GM23338 (cell line): ENCODE measurements around the gene GPR63. TPM values are rescaled to one million over a fixed set of nuclear protein-coding genes. Genes with fewer than 3 reads are reported as not detected.
A peak's percentile ranks its signal among the peaks of the same experiment; 100 is the strongest.

Source experiments
- ATAC-seq: fragments of 200-7000 bp; cut with Tn5 transposase; 3 replicates; pipeline ENCODE4 v1.9.1; 2020
- DNase-seq: peaks from one replicate; pipeline ENCODE4 v3.0.0-alpha.2; 2015; ENCODE audit warnings: low spot score
- H2AFZ ChIP-seq: fragments of 200-600 bp; sonication (generic); 2 replicates; pipeline ENCODE4 v1.8.0; 2016; ENCODE audit warnings: antibody characterized with exemption, mild to moderate bottlenecking, moderate library complexity
- H3F3A ChIP-seq: fragments of 200-600 bp; sonication (generic); replicated peaks from 2 replicates; pipeline ENCODE4 v1.8.0; 2017; ENCODE audit warnings: antibody characterized with exemption, mixed run types, low read depth
- H3K27ac ChIP-seq: fragments of 200-600 bp; sonication (generic); 2 replicates; pipeline ENCODE4 v1.6.1; 2016; ENCODE audit warnings: low read depth
- H3K27me3 ChIP-seq: fragments of 200-600 bp; sonication (generic); 2 replicates; pipeline ENCODE4 v1.8.0; 2016; ENCODE audit warnings: mild to moderate bottlenecking, mixed run types, moderate library complexity; ENCODE audit not compliant: insufficient read depth
- H3K36me3 ChIP-seq: fragments of 200-600 bp; sonication (generic); 2 replicates; pipeline ENCODE4 v1.8.0; 2016; ENCODE audit warnings: mild to moderate bottlenecking; ENCODE audit not compliant: insufficient read depth
- H3K4me1 ChIP-seq: fragments of 200-600 bp; sonication (generic); 2 replicates; pipeline ENCODE4 v1.8.0; 2016; ENCODE audit warnings: mild to moderate bottlenecking, moderate library complexity; ENCODE audit not compliant: insufficient read depth
- H3K4me2 ChIP-seq: fragments of 200-600 bp; sonication (generic); 2 replicates; pipeline ENCODE4 v1.7.1; 2017; ENCODE audit warnings: mixed run types
- H3K4me3 ChIP-seq: fragments of 200-600 bp; sonication (generic); 2 replicates; pipeline ENCODE4 v1.6.1; 2016; ENCODE audit warnings: mixed run types
- H3K79me2 ChIP-seq: fragments of 200-600 bp; sonication (generic); replicated peaks from 2 replicates; pipeline ENCODE4 v1.8.0; 2017; ENCODE audit warnings: mild to moderate bottlenecking; ENCODE audit not compliant: insufficient read depth
- H3K9me2 ChIP-seq: fragments of 200-600 bp; sonication (generic); 2 replicates; pipeline ENCODE4 v1.8.0; 2017; ENCODE audit not compliant: insufficient read depth
- H4K20me1 ChIP-seq: fragments of 200-600 bp; sonication (generic); replicated peaks from 2 replicates; pipeline ENCODE4 v1.8.0; 2017; ENCODE audit warnings: mild to moderate bottlenecking; ENCODE audit not compliant: insufficient read depth
- H3K27ac Mint-ChIP-seq: 2 replicates; pipeline ENCODE4 v1.8.0; 2020; ENCODE audit warnings: inconsistent platforms, mild to moderate bottlenecking, moderate library complexity, mixed read lengths
- H3K27me3 Mint-ChIP-seq: 3 replicates; pipeline ENCODE4 v1.8.0; 2022; ENCODE audit warnings: low read depth, mild to moderate bottlenecking, moderate library complexity, mixed read lengths, inconsistent platforms; ENCODE audit not compliant: insufficient read depth, poor library complexity
- H3K36me3 Mint-ChIP-seq: 3 replicates; pipeline ENCODE4 v1.8.0; 2021; ENCODE audit warnings: low read depth, mild to moderate bottlenecking, inconsistent platforms, moderate library complexity, mixed read lengths
- H3K4me1 Mint-ChIP-seq: 3 replicates; pipeline ENCODE4 v1.8.0; 2020; ENCODE audit warnings: mild to moderate bottlenecking, inconsistent platforms, mixed read lengths
- H3K4me3 Mint-ChIP-seq: 3 replicates; pipeline ENCODE4 v1.8.0; 2021; ENCODE audit warnings: moderate library complexity, mild to moderate bottlenecking, inconsistent platforms, mixed read lengths
- H3K9me3 Mint-ChIP-seq: 3 replicates; pipeline ENCODE4 v1.8.0; 2020; ENCODE audit warnings: moderate library complexity, mild to moderate bottlenecking, inconsistent platforms, mixed read lengths
- EZH2 ChIP-seq: fragments of 200-600 bp; sonication (generic); IDR thresholded peaks from one replicate; pipeline ENCODE4 v1.8.0; 2017; ENCODE audit warnings: antibody characterized with exemption, mild to moderate bottlenecking, low read depth; ENCODE audit not compliant: unreplicated experiment
- EZH2phosphoT487 ChIP-seq: fragments of 200-600 bp; sonication (generic); IDR thresholded peaks from one replicate; pipeline ENCODE4 v1.8.1; 2018; ENCODE audit warnings: antibody characterized with exemption; ENCODE audit not compliant: unreplicated experiment
- NANOG ChIP-seq: IDR thresholded peaks from 2 replicates; pipeline ENCODE4 v1.6.1; 2016; ENCODE audit warnings: antibody characterized with exemption, borderline replicate concordance
- POLR2AphosphoS5 ChIP-seq: IDR thresholded peaks from 2 replicates; pipeline ENCODE4 v1.6.1; 2016; ENCODE audit warnings: antibody characterized with exemption, low read depth
- ZNF331 ChIP-seq: fragments of 250-450 bp; sonication (Bioruptor Pico); IDR thresholded peaks from 2 replicates; pipeline ENCODE4 v1.5.0; 2020; ENCODE audit warnings: low read depth, mild to moderate bottlenecking, moderate library complexity
- ZNF462 ChIP-seq: fragments of 250-450 bp; sonication (Bioruptor Pico); IDR thresholded peaks from 2 replicates; pipeline ENCODE4 v1.5.0; 2020; ENCODE audit warnings: mild to moderate bottlenecking, moderate library complexity
- polyA plus RNA-seq: library from polyadenylated mRNA; unstranded; fragments of >200 nt; fragmentation: Nextera tagmentation; extraction: Ambion mirVana; gene quantifications from 2 replicates; pipeline ENCODE4 v1.2.1, GENCODE V29; 2016
- total RNA-seq: library from RNA; depleted of rRNA; stranded (reverse); fragments of >200 nt; shearing (Covaris generic); gene quantifications from 2 replicates; pipeline ENCODE4 v1.2.3, GENCODE V29; 2014
- TF ChIP-seq, protein P1 (sequence below): IDR thresholded peaks from 2 replicates; pipeline ENCODE4 v1.6.1; 2016; ENCODE audit warnings: antibody characterized with exemption

The GPR63 gene
- total and polyA plus RNA-seq, 2 experiments from 2014 or later: 5.4 to 19.3 TPM

DNA sequence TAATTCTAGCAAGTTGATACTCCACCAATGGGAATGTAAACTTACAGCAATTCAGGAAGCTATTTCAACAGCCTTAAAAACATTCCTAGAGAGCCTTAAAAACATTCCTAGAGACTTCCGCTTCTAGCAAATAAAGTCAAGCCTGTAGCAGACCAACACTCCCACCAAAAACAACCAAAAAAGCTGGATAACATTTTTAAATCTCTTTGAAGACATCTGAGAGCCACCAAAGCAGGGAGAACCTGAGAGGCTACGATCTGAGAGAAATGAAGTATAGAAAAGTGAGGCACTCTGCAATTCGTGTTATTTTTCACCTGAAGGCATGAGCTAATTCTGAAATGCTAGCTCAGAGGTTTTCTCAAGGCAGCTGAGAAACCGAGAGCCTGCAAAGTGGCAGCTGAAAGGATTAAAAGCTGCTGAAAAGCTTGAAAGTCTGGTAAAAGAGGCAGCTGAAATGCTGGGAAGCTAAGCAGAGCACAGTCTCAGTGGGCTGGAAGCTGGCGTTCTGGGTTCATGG lies 20.9 kb downstream of the GPR63 start:
- TF ChIP-seq, protein P1, sequence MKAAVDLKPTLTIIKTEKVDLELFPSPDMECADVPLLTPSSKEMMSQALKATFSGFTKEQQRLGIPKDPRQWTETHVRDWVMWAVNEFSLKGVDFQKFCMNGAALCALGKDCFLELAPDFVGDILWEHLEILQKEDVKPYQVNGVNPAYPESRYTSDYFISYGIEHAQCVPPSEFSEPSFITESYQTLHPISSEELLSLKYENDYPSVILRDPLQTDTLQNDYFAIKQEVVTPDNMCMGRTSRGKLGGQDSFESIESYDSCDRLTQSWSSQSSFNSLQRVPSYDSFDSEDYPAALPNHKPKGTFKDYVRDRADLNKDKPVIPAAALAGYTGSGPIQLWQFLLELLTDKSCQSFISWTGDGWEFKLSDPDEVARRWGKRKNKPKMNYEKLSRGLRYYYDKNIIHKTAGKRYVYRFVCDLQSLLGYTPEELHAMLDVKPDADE: no peak
- TF ChIP-seq EZH2: no peak
- no peak for TF ChIP-seq NANOG
- no peak for TF ChIP-seq ZNF331 (CRISPR knock-in tag)
- no peak for TF ChIP-seq ZNF462 (CRISPR knock-in tag)
- no peak for TF ChIP-seq POLR2AphosphoS5
- no peak for TF ChIP-seq EZH2phosphoT487
- H3K79me2 ChIP-seq: peaks cover 85% of the 10 kb centered on the region
- ATAC-seq: peak; percentile 79
- peak overlapping the region; percentile 96 for H3K27ac ChIP-seq
- H3K27me3 ChIP-seq: no peaks in the 10 kb centered on the region
- H3F3A ChIP-seq: no peaks in the 10 kb centered on the region
- H3K4me1 Mint-ChIP-seq: peaks cover 50% of the 10 kb centered on the region
- H3K36me3 ChIP-seq: no peaks in the 10 kb centered on the region
- H3K9me3 Mint-ChIP-seq: peaks cover 6% of the 10 kb centered on the region; the same call in 2 of the 3 replicates
- H3K4me1 ChIP-seq: peaks cover 46% of the 10 kb centered on the region
- H2AFZ ChIP-seq: no peak overlapping the region
- H3K9me2 ChIP-seq: no peaks in the 10 kb centered on the region
- H3K4me3 ChIP-seq: peak overlapping the region; percentile 29
- H4K20me1 ChIP-seq: no peaks in the 10 kb centered on the region; the same call in 1 of the 2 replicates
- peaks cover 20% of the 10 kb centered on the region; the same call in 2 of the 3 replicates for H3K36me3 Mint-ChIP-seq
- H3K27ac Mint-ChIP-seq: peak overlapping the region; percentile 97
- peak; percentile 67 for DNase-seq
- peak overlapping the region; percentile 45 for H3K4me2 ChIP-seq
- peaks cover 2% of the 10 kb centered on the region for H3K27me3 Mint-ChIP-seq
- H3K4me3 Mint-ChIP-seq: peak overlapping the region; percentile 56
